K562 (cell line): ENCODE data around the gene SP6. TPM values are rescaled to one million over a fixed set of nuclear protein-coding genes. Genes with fewer than 3 reads are reported as not detected.

ENCODE experiments used
- ATAC-seq: fragments of 200-7000 bp; cut with Tn5 transposase; 3 replicates; pipeline ENCODE4 v1.9.1; 2020; ENCODE audit warnings: moderate library complexity
- BruUV-seq: library from RNA; stranded (reverse); fragments of 400-500 nt; replicated peaks from 2 replicates; lab custom pipeline; 2021; lab: Mats Ljungman, UMichigan
- CTCF ChIA-PET: fragments of 300-600 bp; formaldehyde crosslinking; extraction: SDS; loops from one replicate; lab custom pipeline; 2021; ENCODE audit warnings: low intra/inter-chr PET ratio; lab: Yijun Ruan, JAX
- POLR2A ChIA-PET: fragments of 300-600, 350-650 bp; sonication (Branson Sonifier 250); formaldehyde crosslinking; extraction: SDS; loops from one replicate; lab custom pipeline; 2021; ENCODE audit warnings: antibody characterized with exemption, inconsistent platforms; lab: Yijun Ruan, JAX
- DNase-seq, 4 experiments: peaks; one replicate each; pipeline versions ENCODE4 v3.0.0 to v3.0.0-alpha.2; 2011 to 2018; ENCODE audit warnings: low spot score in 3 of 4, mixed read lengths in 3 of 4; ENCODE audit errors: extremely low read depth in 1 of 4
- FAIRE-seq: peaks from 2 replicates; lab custom pipeline; 2011; peaks lifted over from hg19 to GRCh38; lab: Jason Lieb, UNC
- H2AFZ ChIP-seq: 2 replicates; pipeline ENCODE4 v1.6.0; 2011; ENCODE audit warnings: low read depth, low read length, control low read depth, inconsistent platforms
- H3K27ac ChIP-seq: fragments of 200-600 bp; 3 replicates; pipeline ENCODE4 v1.8.0; 2011; ENCODE audit warnings: low read depth, mild to moderate bottlenecking, control low read depth, inconsistent platforms, low read length, moderate library complexity, mixed read lengths; ENCODE audit errors: extremely low read depth
- H3K27me3 ChIP-seq, 2 experiments: fragments of 300-600 bp in 1 of 2; 2 replicates in 1 of 2; 3 replicates in 1 of 2; pipeline versions ENCODE4 v1.6.0 to v1.8.0; 2011; ENCODE audit warnings: inconsistent platforms in 2 of 2, low read length in 2 of 2, mild to moderate bottlenecking in 1 of 2, mixed read lengths in 1 of 2, moderate library complexity in 1 of 2; ENCODE audit not compliant: control insufficient read depth in 2 of 2, insufficient read depth in 2 of 2
- H3K36me3 ChIP-seq: fragments of 300-600 bp; 3 replicates; pipeline ENCODE4 v1.8.0; 2011; ENCODE audit warnings: mild to moderate bottlenecking, low read length, inconsistent platforms; ENCODE audit not compliant: control insufficient read depth, insufficient read depth
- H3K4me1 ChIP-seq, 2 experiments: fragments of 200-600 bp in 1 of 2; replicated peaks in 1 of 2; 2 replicates in 1 of 2; 3 replicates in 1 of 2; pipeline versions ENCODE4 v1.5.1 to v1.8.0; 2011; ENCODE audit warnings: inconsistent platforms in 2 of 2, low read length in 2 of 2, mild to moderate bottlenecking in 1 of 2, mixed read lengths in 1 of 2, moderate library complexity in 1 of 2; ENCODE audit not compliant: control insufficient read depth in 2 of 2, insufficient read depth in 2 of 2
- H3K4me2 ChIP-seq: 2 replicates; pipeline ENCODE4 v1.6.1; 2011; ENCODE audit warnings: low read length, control low read depth, inconsistent platforms, mixed read lengths; ENCODE audit not compliant: insufficient read depth
- H3K4me3 ChIP-seq: fragments of 200-600 bp; sonication (generic), shearing (Covaris generic); 2 replicates; pipeline ENCODE4 v1.5.1; 2016; ENCODE audit warnings: control low read depth, inconsistent platforms
- H3K79me2 ChIP-seq: fragments of 200-600 bp; 3 replicates; pipeline ENCODE4 v1.8.0; 2011; ENCODE audit warnings: low read length, inconsistent platforms; ENCODE audit not compliant: control insufficient read depth, insufficient read depth
- H3K9ac ChIP-seq, 2 experiments: 2 replicates each; pipeline versions ENCODE4 v1.6.0 to v1.6.1; 2011; ENCODE audit warnings: low read depth in 2 of 2, low read length in 2 of 2, control low read depth in 1 of 2, inconsistent platforms in 1 of 2, mild to moderate bottlenecking in 1 of 2, mixed read lengths in 1 of 2; ENCODE audit not compliant: insufficient read depth in 1 of 2
- H3K9me1 ChIP-seq: one replicate; pipeline ENCODE4 v1.6.0; 2011; ENCODE audit warnings: inconsistent platforms, mild to moderate bottlenecking, low read length, moderate library complexity; ENCODE audit not compliant: control insufficient read depth, insufficient read depth
- H3K9me3 ChIP-seq: replicated peaks from 2 replicates; pipeline ENCODE4 v1.5.1; 2011; ENCODE audit warnings: low read depth, low read length, inconsistent platforms; ENCODE audit not compliant: control insufficient read depth, insufficient read depth
- H4K20me1 ChIP-seq: replicated peaks from 2 replicates; pipeline ENCODE4 v1.6.1; 2011; ENCODE audit warnings: low read length, inconsistent platforms, mixed read lengths; ENCODE audit not compliant: control insufficient read depth, insufficient read depth
- SIX5 ChIP-seq, 2 experiments: IDR thresholded peaks; 2 replicates each; pipeline ENCODE4 v1.6.1; 2011; ENCODE audit warnings: low read length in 2 of 2, borderline replicate concordance in 1 of 2, low read depth in 1 of 2, mild to moderate bottlenecking in 1 of 2, moderate library complexity in 1 of 2; ENCODE audit not compliant: insufficient read depth in 1 of 2
- ZFP1 ChIP-seq: fragments of 450-650 bp; formaldehyde crosslinking; IDR thresholded peaks from 2 replicates; pipeline ENCODE4 v1.4.0; 2020; ENCODE audit warnings: mild to moderate bottlenecking, mixed read lengths
- ZNF77 ChIP-seq: fragments of 250-450 bp; sonication (Bioruptor Pico); IDR thresholded peaks from 2 replicates; pipeline ENCODE4 v1.5.0; 2020
- WGBS: fragments of 100-300 bp; shearing (Covaris generic); methylation state at CpG from one replicate; pipeline ENCODE4 v1.1.6; 2016; ENCODE audit warnings: low coverage, mixed read lengths; ENCODE audit not compliant: insufficient coverage; ENCODE audit errors: missing lambda C conversion rate; 5-methylcytosine and 5-hydroxymethylcytosine counted together
- in situ Hi-C: fragments of 300-500 bp; cut with MboI; formaldehyde crosslinking; loops from 4 replicates; pipeline ENCODE4 v1.15.0; 2018; ENCODE audit warnings: inconsistent platforms, mixed read lengths
- intact Hi-C: fragments of 100-400 bp; cut with micrococcal nuclease; formaldehyde crosslinking; loops from 2 replicates; pipeline ENCODE4 v1.14.2; 2022
- polyA plus RNA-seq, 8 experiments: library from polyadenylated mRNA; depleted of rRNA in 4 of 8; stranded (reverse) in 5 of 8; unstranded in 3 of 8; fragments of >200 nt; fragmentation: Nextera tagmentation in 2 of 8; fragmentation: Illumina TruSeq in 1 of 8; extraction: Ambion mirVana in 2 of 8; extraction: Trizol in 1 of 8; gene quantifications; 2 replicates each; pipeline versions ENCODE4 v1.2.1 to v1.2.3, GENCODE V29; 2011 to 2014; ENCODE audit warnings: inconsistent platforms in 1 of 8, missing spikeins in 1 of 8
- total RNA-seq, 7 experiments: library from RNA; depleted of rRNA in 6 of 7; stranded (reverse); fragments of >200 nt in 6 of 7; fragmentation: Illumina TruSeq in 2 of 7; extraction: Trizol in 2 of 7; gene quantifications; 2 replicates each; pipeline versions ENCODE4 v1.2.1 to v1.2.3, GENCODE V29; 2011 to 2021; ENCODE audit warnings: low replicate concordance in 1 of 7
- TF ChIP-seq, protein P1 (sequence below): fragments of 450-650 bp; IDR thresholded peaks from 2 replicates; pipeline ENCODE4 v1.6.1; 2018; ENCODE audit warnings: mild to moderate bottlenecking, low read depth; ENCODE audit not compliant: partially characterized antibody

SP6 gene
- total and polyA plus RNA-seq, 9 of the 15 experiments (the other 6 are each of a cell fraction or from before 2014, with no cell fraction given): 0.11 to 7.9 (median 2.2) TPM

- CTCF ChIA-PET: interaction anchor here (0.7 to 5.9 kb wide), 2 partner anchors 44 to 228 kb away, joined by 3 to 171 read pairs; no protein-coding TSS in a partner anchor
Observed at GRCh38 chr17:47845716-47846075, 5.3 kb downstream of the SP6 start.

More at GRCh38 chr17:47845716-47846075, 5.3 kb downstream of the SP6 start:
- no peaks in the 10 kb centered on the region for H3K9me3 ChIP-seq
- no peak overlapping the region for H3K27ac ChIP-seq
- FAIRE-seq (no peak), ATAC-seq (no peak), DNase-seq (no peak)
- 44% methylated on average over 3 of the region's 3 CpGs for WGBS
- no peak overlapping the region for H3K4me2 ChIP-seq
- H3K36me3 ChIP-seq: no peaks in the 10 kb centered on the region; the same call in 2 of the 3 replicates
- no peaks in the 10 kb centered on the region for H3K27me3 ChIP-seq
- intact Hi-C loops: loop anchor here (10.0 kb wide), 1 partner anchor 289 kb away; no protein-coding TSS in a partner anchor
- BruUV-seq: no TSS peak
- no peak overlapping the region for H3K9ac ChIP-seq
- H4K20me1 ChIP-seq: no peaks in the 10 kb centered on the region
- in situ Hi-C loops: no loop called here
- POLR2A ChIA-PET: interaction anchor here (0.5 to 1.7 kb wide), 7 partner anchors 9 to 50 kb away, joined by 3 to 12 read pairs (median 3); no protein-coding TSS in a partner anchor
- H3K4me3 ChIP-seq: no peak overlapping the region
- TF ChIP-seq, protein P1, sequence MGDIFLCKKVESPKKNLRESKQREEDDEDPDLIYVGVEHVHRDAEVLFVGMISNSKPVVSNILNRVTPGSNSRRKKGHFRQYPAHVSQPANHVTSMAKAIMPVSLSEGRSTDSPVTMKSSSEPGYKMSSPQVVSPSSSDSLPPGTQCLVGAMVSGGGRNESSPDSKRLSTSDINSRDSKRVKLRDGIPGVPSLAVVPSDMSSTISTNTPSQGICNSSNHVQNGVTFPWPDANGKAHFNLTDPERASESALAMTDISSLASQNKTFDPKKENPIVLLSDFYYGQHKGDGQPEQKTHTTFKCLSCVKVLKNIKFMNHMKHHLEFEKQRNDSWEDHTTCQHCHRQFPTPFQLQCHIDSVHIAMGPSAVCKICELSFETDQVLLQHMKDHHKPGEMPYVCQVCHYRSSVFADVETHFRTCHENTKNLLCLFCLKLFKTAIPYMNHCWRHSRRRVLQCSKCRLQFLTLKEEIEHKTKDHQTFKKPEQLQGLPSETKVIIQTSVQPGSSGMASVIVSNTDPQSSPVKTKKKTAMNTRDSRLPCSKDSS: no peak
- TF ChIP-seq ZFP1 (CRISPR knock-in tag) (no peak), ZNF77 (CRISPR knock-in tag) (no peak), SIX5 (IDR thresholded peaks at IDR 0.05; ENCODE audit: borderline replicate concordance in 1 of 2, insufficient read depth in 1 of 2, low read depth in 1 of 2, low read length in 2 of 2) (no peak)
- peaks cover 40 to 56% of the 10 kb centered on the region in 2 experiments for H3K4me1 ChIP-seq
- no peak overlapping the region for H2AFZ ChIP-seq
- peaks cover 20% of the 10 kb centered on the region for H3K79me2 ChIP-seq
- no peaks in the 10 kb centered on the region for H3K9me1 ChIP-seq
